Erythroblast (primary cell): ENCODE data around the gene ASB7.

Experiments used
- GATA1 ChIP-seq: IDR thresholded peaks from 2 replicates; pipeline ENCODE4 v1.6.1; 2011; ENCODE audit warnings: low read depth, mild to moderate bottlenecking, control low read depth, low read length, moderate library complexity
- POLR2A ChIP-seq: IDR thresholded peaks from 2 replicates; pipeline ENCODE4 v1.6.1; 2011; ENCODE audit warnings: mild to moderate bottlenecking, low read length

- TF ChIP-seq POLR2A (no peak), GATA1 (no peak)
Measured at GRCh38 chr15:100638177-100638730, 35.9 kb downstream of the ASB7 start.
